PC-3 (cell line): Measurements from ENCODE around the gene STK32C. TPM values are rescaled to one million over a fixed set of nuclear protein-coding genes. Genes with fewer than 3 reads are reported as not detected.

ENCODE experiments used
- ATAC-seq: fragments of 200-7000 bp; cut with Tn5 transposase; 2 replicates; pipeline ENCODE4 v1.9.1; 2020; ENCODE audit warnings: mild to moderate bottlenecking, moderate library complexity
- BruUV-seq: library from RNA; stranded (reverse); fragments of 400-500 nt; replicated peaks from 2 replicates; lab custom pipeline; 2021; lab: Mats Ljungman, UMichigan
- CTCF ChIA-PET: fragments of 300-600 bp; sonication (Branson Sonifier 250); formaldehyde crosslinking; loops from one replicate; lab custom pipeline; 2022; ENCODE audit warnings: antibody characterized with exemption; lab: Charles Lee
- POLR2A ChIA-PET: fragments of 300-600 bp; sonication (Branson Sonifier 250); formaldehyde crosslinking; loops from one replicate; lab custom pipeline; 2022; ENCODE audit warnings: antibody characterized with exemption; ENCODE audit not compliant: unreplicated experiment; lab: Charles Lee
- DNase-seq: peaks from one replicate; pipeline ENCODE4 v3.0.0-alpha.2; 2015
- H2AFZ ChIP-seq: fragments of 300-600 bp; sonication (generic); 2 replicates; pipeline ENCODE4 v1.6.0; 2016; ENCODE audit warnings: antibody characterized with exemption, low read length
- H3F3A ChIP-seq: fragments of 300-600 bp; sonication (generic); one replicate; pipeline ENCODE4 v1.6.0; 2017; ENCODE audit warnings: antibody characterized with exemption, low read length, control low read depth, mild to moderate bottlenecking; ENCODE audit not compliant: unreplicated experiment
- H3K27ac ChIP-seq: fragments of 300-600 bp; sonication (generic); 2 replicates; pipeline ENCODE4 v1.5.1; 2016; ENCODE audit warnings: mild to moderate bottlenecking, low read length
- H3K27me3 ChIP-seq: fragments of 300-600 bp; sonication (generic); 2 replicates; pipeline ENCODE4 v1.6.1; 2016; ENCODE audit warnings: low read length, mixed read lengths
- H3K36me3 ChIP-seq: fragments of 300-600 bp; sonication (generic); 2 replicates; pipeline ENCODE4 v1.6.1; 2016; ENCODE audit warnings: low read depth, mixed run types, low read length, mixed read lengths
- H3K4me1 ChIP-seq: fragments of 300-600 bp; sonication (generic); 2 replicates; pipeline ENCODE4 v1.5.1; 2016; ENCODE audit warnings: low read length; ENCODE audit not compliant: insufficient read depth
- H3K4me2 ChIP-seq: fragments of 300-600 bp; sonication (generic); 2 replicates; pipeline ENCODE4 v1.6.0; 2016; ENCODE audit warnings: low read length
- H3K4me3 ChIP-seq: fragments of 300-600 bp; sonication (generic); 2 replicates; pipeline ENCODE4 v1.5.1; 2016; ENCODE audit warnings: mild to moderate bottlenecking, low read length, mixed read lengths
- H3K79me2 ChIP-seq: fragments of 300-600 bp; sonication (generic); 2 replicates; pipeline ENCODE4 v1.6.1; 2017; ENCODE audit warnings: low read length, mixed read lengths
- H3K9ac ChIP-seq: fragments of 300-600 bp; sonication (generic); 2 replicates; pipeline ENCODE4 v1.6.0; 2016; ENCODE audit warnings: mild to moderate bottlenecking, low read length
- H3K9me2 ChIP-seq: fragments of 300-600 bp; sonication (generic); replicated peaks from 2 replicates; pipeline ENCODE4 v1.6.1; 2016; ENCODE audit warnings: mixed run types, low read length, mixed read lengths
- H3K9me3 ChIP-seq: fragments of 300-600 bp; sonication (generic); 2 replicates; pipeline ENCODE4 v1.6.1; 2016; ENCODE audit warnings: low read length, mixed read lengths
- H4K20me1 ChIP-seq: fragments of 300-600 bp; sonication (generic); 2 replicates; pipeline ENCODE4 v1.6.1; 2016; ENCODE audit warnings: low read length, mixed read lengths
- CTCF ChIP-seq: fragments of 300-600 bp; sonication (generic); conservative IDR thresholded peaks from 2 replicates; pipeline ENCODE4 v1.5.1; 2017; ENCODE audit warnings: antibody characterized with exemption, low read depth, mild to moderate bottlenecking, low read length
- EZH2 ChIP-seq: fragments of 300-600 bp; sonication (generic); IDR thresholded peaks from one replicate; pipeline ENCODE4 v1.6.1; 2017; ENCODE audit warnings: antibody characterized with exemption, mild to moderate bottlenecking, low read length; ENCODE audit not compliant: unreplicated experiment
- EZH2phosphoT487 ChIP-seq: fragments of 300-600 bp; sonication (generic); IDR thresholded peaks from 2 replicates; pipeline ENCODE4 v1.6.1; 2018; ENCODE audit warnings: mild to moderate bottlenecking, antibody characterized with exemption, low read length, borderline replicate concordance
- intact Hi-C: fragments of 100-400 bp; cut with micrococcal nuclease; formaldehyde crosslinking; loops from 2 replicates; pipeline ENCODE4 v1.9.0; 2023
- total RNA-seq: library from RNA; depleted of rRNA; stranded (reverse); fragments of >200 nt; gene quantifications from 2 replicates; pipeline ENCODE4 v1.2.3, GENCODE V29; 2014

Gene STK32C
- total RNA-seq, 1 experiment from 2014 or later = 28.3 TPM

- ChIA-PET CTCF (no interaction called here), POLR2A (interaction anchor here (0.6 kb wide), 1 partner anchor 22 kb away, joined by 9 read pairs; no protein-coding TSS in a partner anchor)
- TF ChIP-seq EZH2phosphoT487 (no peak), EZH2 (no peak), CTCF (no peak)
- no peaks in the 10 kb centered on the region for H4K20me1 ChIP-seq
- H3K4me2 ChIP-seq = peak overlapping the region; percentile 85
- no peaks in the 10 kb centered on the region for H3K36me3 ChIP-seq
- H3K4me1 ChIP-seq = peaks cover 5% of the 10 kb centered on the region; the same call in 1 of the 2 replicates
- H3K9me3 ChIP-seq = no peaks in the 10 kb centered on the region
- peak overlapping the region; percentile 93 for H2AFZ ChIP-seq
- peak overlapping the region; percentile 79; the same call in 1 of the 2 replicates for H3K4me3 ChIP-seq
- no peaks in the 10 kb centered on the region for H3F3A ChIP-seq
- H3K27ac ChIP-seq = no peak overlapping the region
- no peaks in the 10 kb centered on the region for H3K9me2 ChIP-seq
- ATAC-seq (no peak), DNase-seq (no peak)
- no peaks in the 10 kb centered on the region for H3K27me3 ChIP-seq
- BruUV-seq = no TSS peak
- intact Hi-C loops = no loop called here
- peak overlapping the region; percentile 58 for H3K9ac ChIP-seq
- peaks cover 18% of the 10 kb centered on the region; the same call in 1 of the 2 replicates for H3K79me2 ChIP-seq
These were observed 1.1 kb upstream of the STK32C start for GRCh38 chr10:132308587-132309470.

DNA sequence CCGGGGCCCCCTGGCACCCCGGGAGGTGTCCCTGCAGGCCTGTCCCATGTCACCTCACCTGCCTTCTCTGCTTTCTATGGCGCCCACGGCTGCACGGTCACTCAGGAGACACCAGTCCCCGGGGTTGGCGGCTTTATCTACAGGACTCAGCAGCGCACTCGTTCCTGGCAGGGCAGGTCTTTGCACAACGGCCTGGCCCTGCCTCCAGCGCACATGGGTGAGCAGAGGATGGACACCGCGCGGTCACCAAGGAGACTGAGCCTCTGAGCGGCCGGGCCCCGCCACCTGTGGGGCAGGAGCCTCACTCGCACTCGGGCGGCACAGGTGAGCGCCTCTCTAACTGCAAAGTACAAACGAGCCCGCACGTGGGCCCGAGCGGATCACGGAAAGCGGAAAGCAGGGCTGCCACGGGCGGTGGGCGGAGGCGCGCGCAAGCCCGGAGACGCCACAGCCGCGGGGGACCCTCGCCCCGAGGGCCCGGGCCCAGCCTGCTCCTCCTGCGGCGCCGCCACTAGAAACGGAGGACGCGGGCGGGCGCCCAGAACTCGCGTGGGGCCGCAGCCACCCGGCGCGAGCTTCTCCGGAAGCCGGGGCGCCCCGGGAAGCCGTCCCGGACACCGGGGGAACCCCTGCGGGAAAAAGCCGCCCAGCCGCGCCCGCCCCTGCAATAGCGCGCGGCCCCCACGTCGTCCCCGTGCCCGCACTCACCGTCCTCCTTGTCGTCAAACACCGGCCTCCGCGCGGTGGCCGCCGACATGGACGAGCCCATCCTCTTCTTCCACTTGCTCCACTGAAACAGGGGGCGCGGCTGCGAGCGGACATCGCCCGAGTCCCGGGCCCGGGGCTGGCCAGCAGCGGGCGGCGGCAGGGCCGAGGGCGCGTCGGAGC, 642 bp downstream of the STK32C start:
- Histone ChIP-seq H4K20me1 (no peaks in the 10 kb centered on the region), H3K4me2 (peak overlapping the region; percentile 89), H3K4me3 (peak overlapping the region; percentile 75), H2AFZ (peak overlapping the region; percentile 68), H3K9ac (peak overlapping the region; percentile 47), H3K27me3 (no peaks in the 10 kb centered on the region), H3K4me1 (peaks cover 5% of the 10 kb centered on the region; the same call in 1 of the 2 replicates), H3F3A (no peaks in the 10 kb centered on the region), H3K27ac (no peak overlapping the region), H3K9me3 (no peaks in the 10 kb centered on the region), H3K36me3 (no peaks in the 10 kb centered on the region), H3K79me2 (peaks cover 18% of the 10 kb centered on the region; the same call in 1 of the 2 replicates), H3K9me2 (no peaks in the 10 kb centered on the region)
- BruUV-seq = no TSS peak
- POLR2A ChIA-PET = interaction anchor here (0.6 kb wide), 2 partner anchors 16 to 85 kb away, joined by 4 to 5 read pairs; no protein-coding TSS in a partner anchor
- TF ChIP-seq EZH2 = no peak
- no peak for TF ChIP-seq CTCF
- no peak for TF ChIP-seq EZH2phosphoT487
- CTCF ChIA-PET = interaction anchor here (0.6 kb wide), 1 partner anchor 50 kb away, joined by 3 read pairs; no protein-coding TSS in a partner anchor
- DNase-seq = peak; percentile 46
- peak; percentile 39 for ATAC-seq
- intact Hi-C loops = no loop called here
